Measurements from ENCODE around the gene SEMA3B. TPM values are rescaled to one million over a fixed set of nuclear protein-coding genes. Genes with fewer than 3 reads are reported as not detected.
"Not testable (repeated sequence)": the region's sequence is repeated elsewhere in the genome, so short reads cannot be mapped to it uniquely, and the experiment has no call there.

The SEMA3B gene
- total RNA-seq, 1 donor from 2014 or later, result 0.26 TPM

- DNase-seq (ENCODE audit: low read depth in 2 of 2), result peak in 1 of 2 donors; percentile 90
These were observed 31.0 kb upstream of the SEMA3B start for GRCh38 chr3:50237754-50238548.

- peak in 1 of 2 donors; percentile 56 for DNase-seq (ENCODE audit: low read depth in 2 of 2)
These were observed 30.4 kb upstream of the SEMA3B start for GRCh38 chr3:50238549-50239026.

GRCh38 chr3:50239649-50240048 lies 29.3 kb upstream of the SEMA3B start:
- DNase-seq (ENCODE audit: low read depth in 2 of 2), result no peak

GRCh38 chr3:50241163-50241562 lies 27.8 kb upstream of the SEMA3B start:
- DNase-seq (ENCODE audit: low read depth in 2 of 2), result peak in 1 of 2 donors; percentile 31

GRCh38 chr3:50241713-50242380 lies 27.1 kb upstream of the SEMA3B start:
- no peak for DNase-seq (ENCODE audit: low read depth in 2 of 2)

GRCh38 chr3:50242381-50242770 lies 26.6 kb upstream of the SEMA3B start:
- DNase-seq (ENCODE audit: low read depth in 2 of 2), result no peak

GRCh38 chr3:50242851-50243542 lies 25.9 kb upstream of the SEMA3B start:
- peak; percentile 70 to 96 for DNase-seq (ENCODE audit: low read depth in 2 of 2)

GRCh38 chr3:50243543-50243895 lies 25.4 kb upstream of the SEMA3B start:
- DNase-seq (ENCODE audit: low read depth in 2 of 2), result no peak

GRCh38 chr3:50244813-50245212 lies 24.1 kb upstream of the SEMA3B start:
- DNase-seq (ENCODE audit: low read depth in 2 of 2), result not testable (repeated sequence)

GRCh38 chr3:50245251-50245745 lies 23.6 kb upstream of the SEMA3B start:
- DNase-seq (ENCODE audit: low read depth in 2 of 2), result peak in 1 of 2 donors; percentile 46

GRCh38 chr3:50245831-50246516 lies 23.0 kb upstream of the SEMA3B start:
- DNase-seq (ENCODE audit: low read depth in 2 of 2), result peak in 1 of 2 donors; percentile 92

GRCh38 chr3:50246517-50246954 lies 22.4 kb upstream of the SEMA3B start:
- peak; percentile 81 to 86 for DNase-seq (ENCODE audit: low read depth in 2 of 2)

- DNase-seq (ENCODE audit: low read depth in 2 of 2), result peak; percentile 52 to 85
These were observed 20.6 kb upstream of the SEMA3B start for GRCh38 chr3:50248387-50248786.

- DNase-seq (ENCODE audit: low read depth in 2 of 2), result no peak
These were observed 19.5 kb upstream of the SEMA3B start for GRCh38 chr3:50249457-50249856.

- DNase-seq (ENCODE audit: low read depth in 2 of 2), result no peak
These were observed 18.4 kb upstream of the SEMA3B start for GRCh38 chr3:50250514-50250913.

GRCh38 chr3:50251220-50251619 lies 17.7 kb upstream of the SEMA3B start:
- DNase-seq (ENCODE audit: low read depth in 2 of 2), result peak in 1 of 2 donors; percentile 82

- peak; percentile 86 to 94 for DNase-seq (ENCODE audit: low read depth in 2 of 2)
These were observed 14.2 kb upstream of the SEMA3B start for GRCh38 chr3:50254577-50255250.

- no peak for DNase-seq (ENCODE audit: low read depth in 2 of 2)
These were observed 13.7 kb upstream of the SEMA3B start for GRCh38 chr3:50255251-50255615.

GRCh38 chr3:50256978-50257890 lies 11.7 kb upstream of the SEMA3B start:
- DNase-seq (ENCODE audit: low read depth in 2 of 2), result peak in 1 of 2 donors; percentile 76
